Islet of Langerhans (tissue), 1 donor: ENCODE measurements around the gene SNCB.

Experiments
- FAIRE-seq: peaks from one replicate; lab custom pipeline; 2011; peaks lifted over from hg19 to GRCh38; lab: Jason Lieb, UNC

SNCB gene

GRCh38 chr5:176660860-176661641 lies 30.7 kb upstream of the SNCB start:
- FAIRE-seq: no peak

- FAIRE-seq: no peak
Measured at GRCh38 chr5:176660530-176660859, 30.2 kb upstream of the SNCB start.

- no peak for FAIRE-seq
Measured at GRCh38 chr5:176659860-176660461, 29.6 kb upstream of the SNCB start.

GRCh38 chr5:176659512-176659839 lies 29.1 kb upstream of the SNCB start:
- no peak for FAIRE-seq

- no peak for FAIRE-seq
Measured at GRCh38 chr5:176658817-176659511, 28.6 kb upstream of the SNCB start.

- no peak for FAIRE-seq
Measured at GRCh38 chr5:176658007-176658599, 27.8 kb upstream of the SNCB start.

- FAIRE-seq: no peak
Measured at GRCh38 chr5:176656467-176656990, 26.2 kb upstream of the SNCB start.

- FAIRE-seq: no peak
Measured at GRCh38 chr5:176654856-176655255, 24.5 kb upstream of the SNCB start.

GRCh38 chr5:176653401-176654385 lies 23.4 kb upstream of the SNCB start:
- FAIRE-seq: no peak

GRCh38 chr5:176652136-176652535 lies 21.8 kb upstream of the SNCB start:
- FAIRE-seq: no peak

GRCh38 chr5:176651472-176651980 lies 21.2 kb upstream of the SNCB start:
- no peak for FAIRE-seq

- no peak for FAIRE-seq
Measured at GRCh38 chr5:176650354-176650884, 20.1 kb upstream of the SNCB start.

GRCh38 chr5:176648474-176649194 lies 18.3 kb upstream of the SNCB start:
- no peak for FAIRE-seq

GRCh38 chr5:176647843-176648473 lies 17.6 kb upstream of the SNCB start:
- FAIRE-seq: no peak

GRCh38 chr5:176647030-176647842 lies 16.9 kb upstream of the SNCB start, which contains the start of gene TSPAN17:
Gene TSPAN17 (plus strand): TSS chr5:176647484. CDS start chr5:176647616, 132 bp downstream.
- no peak for FAIRE-seq

GRCh38 chr5:176646707-176647029 lies 16.3 kb upstream of the SNCB start:
- no peak for FAIRE-seq

GRCh38 chr5:176646049-176646706 lies 15.8 kb upstream of the SNCB start:
- no peak for FAIRE-seq

- no peak for FAIRE-seq
Measured at GRCh38 chr5:176644878-176645670, 14.7 kb upstream of the SNCB start.
